ENCODE data around the gene PARM1.

Gene PARM1

DNA sequence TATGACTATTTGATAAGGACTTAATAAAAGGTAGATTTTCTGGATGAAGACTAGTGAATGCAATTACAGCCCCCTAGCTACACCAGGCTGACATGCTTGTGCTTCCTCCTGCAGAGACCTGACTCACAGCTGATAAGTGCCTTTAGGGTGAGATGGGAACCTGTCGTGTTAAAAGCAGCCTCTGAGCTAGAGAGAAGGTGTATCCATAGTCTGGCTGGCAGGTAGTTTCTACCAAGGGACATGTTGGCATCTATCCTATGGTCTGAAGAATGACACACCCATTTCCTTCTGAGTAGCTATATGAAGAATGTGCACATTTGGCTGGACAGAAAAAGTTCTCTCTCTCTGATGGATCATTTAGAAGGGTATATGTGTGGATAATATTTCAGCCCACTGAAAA, 64.1 kb downstream of the PARM1 start:
- TF ChIP-seq, protein P1, sequence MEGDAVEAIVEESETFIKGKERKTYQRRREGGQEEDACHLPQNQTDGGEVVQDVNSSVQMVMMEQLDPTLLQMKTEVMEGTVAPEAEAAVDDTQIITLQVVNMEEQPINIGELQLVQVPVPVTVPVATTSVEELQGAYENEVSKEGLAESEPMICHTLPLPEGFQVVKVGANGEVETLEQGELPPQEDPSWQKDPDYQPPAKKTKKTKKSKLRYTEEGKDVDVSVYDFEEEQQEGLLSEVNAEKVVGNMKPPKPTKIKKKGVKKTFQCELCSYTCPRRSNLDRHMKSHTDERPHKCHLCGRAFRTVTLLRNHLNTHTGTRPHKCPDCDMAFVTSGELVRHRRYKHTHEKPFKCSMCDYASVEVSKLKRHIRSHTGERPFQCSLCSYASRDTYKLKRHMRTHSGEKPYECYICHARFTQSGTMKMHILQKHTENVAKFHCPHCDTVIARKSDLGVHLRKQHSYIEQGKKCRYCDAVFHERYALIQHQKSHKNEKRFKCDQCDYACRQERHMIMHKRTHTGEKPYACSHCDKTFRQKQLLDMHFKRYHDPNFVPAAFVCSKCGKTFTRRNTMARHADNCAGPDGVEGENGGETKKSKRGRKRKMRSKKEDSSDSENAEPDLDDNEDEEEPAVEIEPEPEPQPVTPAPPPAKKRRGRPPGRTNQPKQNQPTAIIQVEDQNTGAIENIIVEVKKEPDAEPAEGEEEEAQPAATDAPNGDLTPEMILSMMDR (IDR thresholded peaks at IDR 0.05) = no peak

DNA sequence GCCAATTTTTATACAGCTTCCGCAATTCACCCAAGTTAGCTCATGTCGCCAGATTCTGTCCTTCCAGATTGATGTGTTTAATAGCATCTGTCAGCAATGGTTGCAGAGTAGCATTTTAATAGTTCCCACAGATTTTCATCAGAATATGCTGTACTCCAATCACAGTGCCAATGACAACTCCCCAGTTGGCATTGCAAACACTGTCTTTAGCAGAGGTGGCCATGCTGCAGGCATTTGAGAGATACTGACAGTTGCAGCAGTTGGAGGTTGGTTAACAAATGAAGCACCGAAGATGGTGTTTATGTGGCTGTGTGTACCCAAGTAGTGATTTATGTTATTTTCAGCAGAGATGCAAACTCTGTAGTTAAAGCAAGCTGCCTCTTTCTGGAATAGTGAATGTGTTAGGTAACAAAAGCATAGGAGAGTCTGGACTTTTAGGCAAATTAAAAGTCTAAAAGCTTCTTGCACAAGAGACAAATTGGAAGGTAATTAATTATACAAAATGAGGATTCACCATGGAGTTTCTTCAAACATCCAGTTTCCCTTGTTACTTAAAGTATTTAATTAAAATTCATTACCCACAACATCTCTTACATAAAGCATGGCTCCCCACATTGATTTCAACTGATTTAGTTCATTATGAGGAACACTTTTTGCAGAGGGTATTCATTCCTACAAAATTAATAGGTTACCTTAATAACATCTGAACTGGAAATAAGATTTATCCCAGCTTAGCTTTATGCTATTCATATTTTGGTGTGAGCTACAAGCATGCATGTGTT, 65.2 kb downstream of the PARM1 start:
- TF ChIP-seq, protein P1 (IDR thresholded peaks at IDR 0.05) = no peak

DNA sequence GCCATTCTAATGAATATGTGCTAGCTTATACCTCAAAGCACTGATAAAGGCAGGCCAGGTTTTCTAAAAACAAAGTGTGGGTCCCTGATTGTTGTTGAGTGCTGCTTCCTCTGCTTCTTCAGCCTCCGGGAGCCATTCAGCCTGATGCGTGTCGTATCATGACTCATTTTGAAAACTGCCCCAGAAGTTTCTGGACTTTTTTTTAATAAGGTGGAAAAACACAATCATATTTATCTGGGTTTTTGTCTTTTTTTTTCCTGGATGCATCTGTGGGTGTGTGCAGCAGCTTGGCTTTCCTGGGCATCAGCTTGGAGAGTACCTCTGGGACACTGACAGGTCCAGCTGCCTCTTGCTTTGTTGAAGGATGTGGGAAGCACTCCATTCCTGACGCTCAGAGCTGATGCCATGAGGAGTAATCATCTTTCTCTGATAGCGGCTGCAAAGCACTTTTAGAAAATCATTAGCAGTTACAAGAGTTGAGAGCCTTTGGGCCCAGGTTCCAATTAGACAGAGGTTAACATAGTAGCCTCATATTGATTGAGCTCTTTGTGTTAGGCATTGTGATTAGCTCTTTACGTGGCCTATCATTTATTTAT, 66.9 kb downstream of the PARM1 start:
- TF ChIP-seq, protein P1 (IDR thresholded peaks at IDR 0.05) = no peak

DNA sequence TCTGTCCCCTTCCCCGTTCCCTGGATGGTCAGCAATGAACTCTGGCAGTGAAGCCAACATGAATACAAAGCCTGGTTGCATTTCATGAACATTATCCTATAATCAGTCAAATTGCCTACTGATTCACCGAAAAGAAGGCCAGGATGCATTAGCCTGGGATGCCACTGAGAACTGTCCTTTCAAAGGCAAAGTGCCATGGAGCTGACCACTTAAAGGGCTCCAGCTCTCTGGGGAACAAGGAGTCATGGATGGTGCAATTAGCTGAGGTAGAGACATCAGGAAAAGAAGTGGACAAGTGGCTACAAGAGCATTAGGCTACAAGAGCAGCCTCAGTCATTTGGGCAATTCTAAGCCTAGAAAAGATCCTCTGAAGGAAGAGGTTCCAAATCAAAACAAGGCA, 69.0 kb downstream of the PARM1 start:
- TF ChIP-seq, protein P1 (IDR thresholded peaks at IDR 0.05) = no peak

DNA sequence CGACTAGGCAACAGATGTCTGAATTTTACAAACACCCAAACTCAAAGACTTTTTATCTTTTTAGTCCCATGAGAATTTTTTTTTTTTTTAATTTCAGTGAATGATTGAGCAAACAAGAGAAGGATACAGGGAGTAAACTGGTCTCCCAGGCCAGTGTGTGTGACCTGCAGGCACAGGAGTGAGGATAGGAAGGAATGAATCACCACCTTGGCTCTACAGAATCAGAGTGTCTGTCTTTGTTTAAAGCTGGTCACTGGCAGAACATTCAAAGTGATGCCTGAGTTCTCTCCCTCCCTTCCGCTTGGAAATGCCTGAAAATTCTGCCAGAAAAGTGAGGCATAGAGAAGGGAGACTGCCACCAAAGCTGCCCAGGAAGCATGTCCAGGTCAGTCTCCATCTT, 69.5 kb downstream of the PARM1 start:
- TF ChIP-seq, protein P1 (IDR thresholded peaks at IDR 0.05) = no peak

DNA sequence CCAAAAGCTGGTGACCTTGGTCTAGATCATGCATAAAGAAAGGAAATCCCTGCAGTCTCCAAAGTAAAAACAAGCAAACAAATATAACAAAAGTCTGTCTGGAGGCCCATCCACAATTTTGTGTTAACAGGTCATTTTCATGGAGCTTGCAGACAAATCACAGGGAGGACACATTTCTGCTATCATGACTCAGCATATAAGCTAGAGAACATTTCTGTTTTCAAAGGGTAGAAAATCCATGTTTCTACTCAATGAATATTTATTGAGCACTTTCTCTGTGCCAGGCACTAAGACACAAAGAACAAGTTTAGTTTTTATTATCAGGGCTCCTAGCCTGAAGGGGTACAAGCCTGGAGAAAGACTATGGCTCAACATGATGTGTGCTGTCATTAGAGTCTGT, 71.1 kb downstream of the PARM1 start:
- TF ChIP-seq, protein P1 (IDR thresholded peaks at IDR 0.05) = no peak

DNA sequence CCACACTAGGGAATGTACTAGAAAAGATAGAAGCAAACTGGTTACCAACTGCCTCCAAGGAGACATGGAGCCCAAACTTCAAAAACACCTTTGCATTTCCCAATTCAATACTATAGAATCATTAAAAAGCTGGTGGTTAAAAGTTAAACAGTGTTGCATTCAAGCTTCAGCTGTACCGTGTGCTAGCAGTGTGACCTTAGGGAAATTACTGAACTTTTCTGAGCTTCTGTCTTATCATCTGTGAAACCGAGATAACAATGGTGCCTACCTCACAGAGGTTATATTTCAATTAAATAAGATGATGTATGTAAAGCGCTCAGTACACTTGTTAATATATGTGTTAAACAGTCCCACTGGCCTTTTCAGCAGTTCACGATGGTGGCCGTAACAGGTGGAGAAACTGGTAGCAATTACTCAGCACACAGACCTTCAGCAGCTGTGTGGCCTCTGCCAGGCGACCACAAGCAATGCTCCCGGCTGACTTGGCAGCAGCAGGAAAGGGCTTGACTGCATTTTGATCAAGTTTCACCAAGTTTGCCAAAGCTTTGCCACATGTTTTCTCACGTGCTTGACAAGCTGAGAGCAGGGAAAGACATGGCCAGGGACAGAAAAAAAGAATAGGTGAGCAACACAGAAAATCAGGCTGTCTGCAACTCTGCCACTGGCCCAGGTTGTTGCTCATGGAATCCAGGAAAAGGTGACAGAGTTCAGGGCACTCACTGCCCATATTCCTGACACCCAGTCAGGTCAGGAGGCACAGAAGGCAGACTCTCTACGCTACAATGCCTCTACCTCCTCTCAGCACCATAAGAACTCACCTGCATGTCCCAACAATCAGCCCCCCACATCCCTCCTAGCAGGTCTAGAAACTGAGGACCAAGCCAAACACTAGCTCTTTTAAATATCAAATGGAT, 72.1 kb downstream of the PARM1 start:
- TF ChIP-seq, protein P1 (IDR thresholded peaks at IDR 0.05) = no peak
